H1 (cell line): ENCODE results near the gene RAB43.

Experiments used
- EZH2 ChIP-seq: fragments of 200-600 bp; sonication (generic); IDR thresholded peaks from 2 replicates; pipeline ENCODE4 v1.7.1; 2012; ENCODE audit warnings: low read depth, mild to moderate bottlenecking, moderate library complexity, low read length, inconsistent platforms; ENCODE audit not compliant: severe bottlenecking
- MAX ChIP-seq: IDR thresholded peaks from 2 replicates; pipeline ENCODE4 v1.6.1; 2012; ENCODE audit warnings: inconsistent platforms
- POLR2A ChIP-seq, 2 experiments: IDR thresholded peaks; 1 replicate in 1 of 2; 2 replicates in 1 of 2; pipeline ENCODE4 v1.6.1; 2011; ENCODE audit warnings: low read depth in 2 of 2, low read length in 2 of 2, mild to moderate bottlenecking in 2 of 2; ENCODE audit errors: control extremely low read depth in 1 of 2

GRCh38 chr3:129104498-129105079, 17.0 kb downstream of the RAB43 start:
- TF ChIP-seq MAX (no peak), EZH2 (no peak), POLR2A (IDR thresholded peaks at IDR 0.05; ENCODE audit: control extremely low read depth in 1 of 2, low read depth in 2 of 2, low read length in 2 of 2) (no peak)
